Mesenchymal stem cell (in vitro differentiated cells and primary cell): Measurements from ENCODE around the gene SMYD5.
"Not testable (repeated sequence)": the region's sequence is repeated elsewhere in the genome, so short reads cannot be mapped to it uniquely, and the experiment has no call there.

Source experiments
- DNase-seq: peaks from one replicate; pipeline ENCODE4 v3.0.0-alpha.2; 2013
- H2AFZ ChIP-seq: one replicate; pipeline ENCODE4 v1.6.1; 2013; ENCODE audit warnings: low read depth, mild to moderate bottlenecking, control low read depth, inconsistent platforms, low read length, moderate library complexity
- H2AK5ac ChIP-seq: 2 replicates; pipeline ENCODE4 v1.6.1; 2013; ENCODE audit warnings: low read length, moderate library complexity, mild to moderate bottlenecking, inconsistent platforms; ENCODE audit not compliant: severe bottlenecking
- H2BK120ac ChIP-seq: one replicate; pipeline ENCODE4 v1.6.1; 2013; ENCODE audit warnings: low read depth, mild to moderate bottlenecking, inconsistent platforms, low read length, moderate library complexity
- H2BK12ac ChIP-seq, 2 experiments: one replicate each; pipeline ENCODE4 v1.6.1; 2013; ENCODE audit warnings: inconsistent platforms in 2 of 2, low read length in 2 of 2, mild to moderate bottlenecking in 2 of 2, moderate library complexity in 2 of 2, control low read depth in 1 of 2
- H2BK15ac ChIP-seq: one replicate; pipeline ENCODE4 v1.6.1; 2013; ENCODE audit warnings: mild to moderate bottlenecking, low read depth, inconsistent platforms; ENCODE audit not compliant: poor library complexity, severe bottlenecking
- H2BK5ac ChIP-seq: 2 replicates; pipeline ENCODE4 v1.6.1; 2013; ENCODE audit warnings: low read depth, mild to moderate bottlenecking, low read length, control low read depth, inconsistent platforms; ENCODE audit not compliant: poor library complexity, severe bottlenecking
- H3K14ac ChIP-seq, 2 experiments: one replicate each; pipeline ENCODE4 v1.6.1; 2013; ENCODE audit warnings: inconsistent platforms in 2 of 2, low read length in 2 of 2, control low read depth in 1 of 2, mild to moderate bottlenecking in 1 of 2, moderate library complexity in 1 of 2
- H3K18ac ChIP-seq, 2 experiments: one replicate each; pipeline ENCODE4 v1.6.1; 2013; ENCODE audit warnings: inconsistent platforms in 2 of 2, low read length in 2 of 2, control low read depth in 1 of 2, low read depth in 1 of 2, mild to moderate bottlenecking in 1 of 2
- H3K23ac ChIP-seq, 2 experiments: one replicate each; pipeline ENCODE4 v1.6.1; 2013; ENCODE audit warnings: inconsistent platforms in 2 of 2, low read length in 2 of 2, mild to moderate bottlenecking in 2 of 2, moderate library complexity in 2 of 2, control low read depth in 1 of 2
- H3K27ac ChIP-seq: 2 replicates; pipeline ENCODE4 v1.5.1; 2013; ENCODE audit warnings: mild to moderate bottlenecking, moderate library complexity, low read length, control low read depth, inconsistent platforms; ENCODE audit not compliant: poor library complexity, severe bottlenecking
- H3K27me3 ChIP-seq, 2 experiments: 2 replicates each; pipeline versions ENCODE4 v1.6.1 to v1.7.0; 2013; ENCODE audit warnings: low read length in 2 of 2, mild to moderate bottlenecking in 2 of 2, moderate library complexity in 2 of 2, control low read depth in 1 of 2, inconsistent platforms in 1 of 2; ENCODE audit not compliant: control insufficient read depth in 1 of 2, insufficient read depth in 1 of 2
- H3K36me3 ChIP-seq, 2 experiments: 2 replicates each; pipeline versions ENCODE4 v1.6.1 to v1.7.0; 2013; ENCODE audit warnings: low read length in 2 of 2, control low read depth in 1 of 2, inconsistent platforms in 1 of 2, low read depth in 1 of 2, mild to moderate bottlenecking in 1 of 2; ENCODE audit not compliant: insufficient read depth in 2 of 2, control insufficient read depth in 1 of 2
- H3K4ac ChIP-seq, 2 experiments: one replicate each; pipeline ENCODE4 v1.6.1; 2013; ENCODE audit warnings: inconsistent platforms in 2 of 2, low read length in 2 of 2, mild to moderate bottlenecking in 2 of 2, moderate library complexity in 2 of 2, control low read depth in 1 of 2, low read depth in 1 of 2
- H3K4me1 ChIP-seq: 2 replicates; pipeline ENCODE4 v1.6.1; 2013; ENCODE audit warnings: low read depth, low read length, control low read depth; ENCODE audit not compliant: control insufficient read depth, insufficient read depth
- H3K4me2 ChIP-seq: 2 replicates; pipeline ENCODE4 v1.6.1; 2013; ENCODE audit warnings: low read length, mild to moderate bottlenecking, inconsistent platforms; ENCODE audit not compliant: poor library complexity, severe bottlenecking
- H3K4me3 ChIP-seq, 2 experiments: 2 replicates each; pipeline versions ENCODE4 v1.5.1 to v1.7.0; 2013; ENCODE audit warnings: low read length in 2 of 2, mild to moderate bottlenecking in 2 of 2, control low read depth in 1 of 2, low read depth in 1 of 2; ENCODE audit not compliant: insufficient read depth in 1 of 2
- H3K79me1 ChIP-seq: replicated peaks from 2 replicates; pipeline ENCODE4 v1.6.1; 2013; ENCODE audit warnings: mild to moderate bottlenecking, control low read depth, low read length, inconsistent platforms; ENCODE audit not compliant: poor library complexity, severe bottlenecking
- H3K9ac ChIP-seq: 2 replicates; pipeline ENCODE4 v1.7.0; 2013; ENCODE audit warnings: mild to moderate bottlenecking, low read length, moderate library complexity
- H3K9me3 ChIP-seq: 2 replicates; pipeline ENCODE4 v1.7.0; 2013; ENCODE audit warnings: mild to moderate bottlenecking, low read length; ENCODE audit not compliant: control insufficient read depth
- H4K8ac ChIP-seq: one replicate; pipeline ENCODE4 v1.6.1; 2013; ENCODE audit warnings: inconsistent platforms, mild to moderate bottlenecking, low read length, moderate library complexity
- H4K91ac ChIP-seq: one replicate; pipeline ENCODE4 v1.6.1; 2013; ENCODE audit warnings: mild to moderate bottlenecking, low read length, inconsistent platforms
- WGBS: methylation state at CpG from one replicate; pipeline ENCODE4 v1.1.7; 2013; ENCODE audit warnings: mixed read lengths; 5-methylcytosine and 5-hydroxymethylcytosine counted together

SMYD5 gene

DNA sequence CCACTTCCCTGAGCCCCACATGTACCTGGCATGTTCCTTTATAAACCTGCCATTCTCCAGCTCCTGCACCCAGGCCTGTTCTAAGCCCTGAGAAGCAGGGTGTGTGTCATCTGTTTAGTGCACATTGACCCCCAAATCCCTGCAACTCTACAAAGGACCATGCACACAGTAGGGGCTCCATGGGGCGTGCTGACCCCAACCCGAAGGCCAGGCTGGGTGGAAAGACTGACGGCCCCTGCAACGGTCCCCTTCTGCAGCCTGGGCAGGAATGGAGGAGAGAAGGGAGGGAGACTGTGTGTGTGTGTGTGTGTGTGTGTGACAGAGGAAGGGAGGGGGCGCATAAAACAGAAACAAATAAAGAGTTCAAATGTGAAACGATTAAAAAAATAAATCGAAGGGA is 43.7 kb upstream of the SMYD5 start:
- H3K23ac ChIP-seq, H3K4me1 ChIP-seq, DNase-seq, H3K27ac ChIP-seq, H2BK5ac ChIP-seq, H3K4me2 ChIP-seq, H4K91ac ChIP-seq, H3K4me3 ChIP-seq, H4K8ac ChIP-seq, H2BK120ac ChIP-seq, H3K9me3 ChIP-seq, H2AFZ ChIP-seq, H3K9ac ChIP-seq, H2AK5ac ChIP-seq, H2BK12ac ChIP-seq, H3K36me3 ChIP-seq, H3K79me1 ChIP-seq, H3K4ac ChIP-seq, H3K18ac ChIP-seq, H3K14ac ChIP-seq, H2BK15ac ChIP-seq: not testable (repeated sequence)
- peaks cover 21 to 27% of the 10 kb centered on the region in 2 experiments for H3K27me3 ChIP-seq
- 70% methylated on average over 2 of the region's 7 CpGs for WGBS

- WGBS: 91% methylated on average over 6 of the region's 6 CpGs
- H3K4me1 ChIP-seq: peaks cover 20% of the 10 kb centered on the region
- H3K9me3 ChIP-seq: no peaks in the 10 kb centered on the region
- no peak overlapping the region for H3K27ac ChIP-seq
- no peak for DNase-seq
- H4K91ac ChIP-seq: no peak overlapping the region
- H3K27me3 ChIP-seq: peaks cover 32 to 38% of the 10 kb centered on the region in 2 experiments
- no peak overlapping the region for H2BK120ac ChIP-seq
- no peak overlapping the region for H3K9ac ChIP-seq
- no peak overlapping the region for H3K14ac ChIP-seq
- no peak overlapping the region for H2AFZ ChIP-seq
- no peak overlapping the region for H2AK5ac ChIP-seq
- no peak overlapping the region for H2BK15ac ChIP-seq
- no peak overlapping the region for H3K4ac ChIP-seq
- no peaks in the 10 kb centered on the region for H3K36me3 ChIP-seq
- no peak overlapping the region for H3K23ac ChIP-seq
- H3K4me3 ChIP-seq: no peak overlapping the region
- no peak overlapping the region for H2BK12ac ChIP-seq
- no peaks in the 10 kb centered on the region for H3K79me1 ChIP-seq
- H4K8ac ChIP-seq: no peak overlapping the region
- no peak overlapping the region for H3K18ac ChIP-seq
- no peak overlapping the region for H2BK5ac ChIP-seq
- H3K4me2 ChIP-seq: no peak overlapping the region
These were observed 41.1 kb upstream of the SMYD5 start for GRCh38 chr2:73172963-73173362.

DNA sequence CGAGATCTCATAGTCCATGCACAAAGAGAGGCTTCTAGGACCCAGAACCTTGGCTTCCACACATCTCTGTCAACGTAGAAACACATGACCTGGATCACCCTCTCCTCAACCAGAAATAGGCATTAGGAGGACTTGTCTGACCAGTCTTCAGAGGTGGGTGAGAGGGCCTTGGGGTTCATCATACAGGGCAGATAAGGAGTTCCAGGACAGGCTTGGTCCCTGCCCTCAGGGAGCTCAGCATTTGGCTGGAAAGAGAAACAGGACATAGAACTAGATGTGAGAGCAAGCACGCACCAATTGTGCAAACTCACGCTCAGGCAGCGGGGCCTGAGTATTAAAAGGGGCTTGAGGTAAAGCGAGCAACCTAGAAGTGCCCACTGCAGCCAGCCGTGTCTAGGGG is 40.3 kb upstream of the SMYD5 start:
- no peak overlapping the region for H4K91ac ChIP-seq
- H3K18ac ChIP-seq: no peak overlapping the region

GRCh38 chr2:73174244-73174643 is 39.8 kb upstream of the SMYD5 start:
- DNase-seq: no peak
- Histone ChIP-seq H2BK12ac (no peak overlapping the region), H3K36me3 (no peaks in the 10 kb centered on the region), H2BK5ac (no peak overlapping the region), H3K14ac (no peak overlapping the region), H3K4me3 (no peak overlapping the region), H2AFZ (no peak overlapping the region), H3K18ac (no peak overlapping the region), H3K27me3 (peaks cover 45 to 47% of the 10 kb centered on the region in 2 experiments), H2BK15ac (no peak overlapping the region), H3K4me2 (no peak overlapping the region), H3K4ac (no peak overlapping the region), H4K8ac (no peak overlapping the region), H3K79me1 (no peaks in the 10 kb centered on the region), H3K9ac (no peak overlapping the region), H2BK120ac (no peak overlapping the region), H3K27ac (no peak overlapping the region), H3K23ac (no peak overlapping the region), H3K4me1 (peaks cover 20% of the 10 kb centered on the region), H4K91ac (no peak overlapping the region), H2AK5ac (no peak overlapping the region), H3K9me3 (no peaks in the 10 kb centered on the region)
- 90% methylated on average over 10 of the region's 10 CpGs for whole genome bisulfite sequencing

More for the DNA sequence above, 40.3 kb upstream of the SMYD5 start:
- no peak overlapping the region for H3K4me3 ChIP-seq
- H2BK15ac ChIP-seq: no peak overlapping the region
- H2BK120ac ChIP-seq: no peak overlapping the region
- no peak overlapping the region for H3K4ac ChIP-seq
- H3K27me3 ChIP-seq: peaks cover 40 to 46% of the 10 kb centered on the region in 2 experiments
- H3K4me1 ChIP-seq: peaks cover 20% of the 10 kb centered on the region
- H2BK12ac ChIP-seq: no peak overlapping the region
- no peaks in the 10 kb centered on the region for H3K36me3 ChIP-seq
- H3K23ac ChIP-seq: no peak overlapping the region
- 93% methylated on average over 7 of the region's 7 CpGs for WGBS
- H4K8ac ChIP-seq: no peak overlapping the region
- H2AFZ ChIP-seq: no peak overlapping the region
- H3K79me1 ChIP-seq: no peaks in the 10 kb centered on the region
- H3K27ac ChIP-seq: no peak overlapping the region
- H3K4me2 ChIP-seq: no peak overlapping the region
- H2AK5ac ChIP-seq: no peak overlapping the region
- no peak overlapping the region for H3K14ac ChIP-seq
- DNase-seq: no peak
- H2BK5ac ChIP-seq: no peak overlapping the region
- H3K9ac ChIP-seq: no peak overlapping the region
- H3K9me3 ChIP-seq: no peaks in the 10 kb centered on the region
